MM.1S (cell line): ENCODE measurements around the gene SLITRK2.

Source experiments
- DNase-seq: peaks from one replicate; pipeline ENCODE4 v3.0.0-alpha.2; 2015
- H2AFZ ChIP-seq: fragments of 300-600 bp; sonication (generic); 2 replicates; pipeline ENCODE4 v1.6.0; 2016; ENCODE audit warnings: antibody characterized with exemption, low read length
- H3F3A ChIP-seq: fragments of 300-600 bp; sonication (generic); 2 replicates; pipeline ENCODE4 v1.6.1; 2016; ENCODE audit warnings: mild to moderate bottlenecking, antibody characterized with exemption, low read length, moderate library complexity, mixed read lengths; ENCODE audit not compliant: insufficient read depth
- H3K27ac ChIP-seq: fragments of 300-600 bp; sonication (generic); 2 replicates; pipeline ENCODE4 v1.5.1; 2016; ENCODE audit warnings: mild to moderate bottlenecking, low read length
- H3K27me3 ChIP-seq: fragments of 300-600 bp; sonication (generic); replicated peaks from 2 replicates; pipeline ENCODE4 v1.6.0; 2016; ENCODE audit warnings: low read length; ENCODE audit not compliant: insufficient read depth
- H3K36me3 ChIP-seq: fragments of 300-600 bp; sonication (generic); replicated peaks from 2 replicates; pipeline ENCODE4 v1.6.1; 2016; ENCODE audit warnings: mild to moderate bottlenecking, low read length, mixed read lengths; ENCODE audit not compliant: insufficient read depth
- H3K4me1 ChIP-seq: fragments of 300-600 bp; sonication (generic); 2 replicates; pipeline ENCODE4 v1.6.1; 2016; ENCODE audit warnings: low read length, mixed read lengths
- H3K4me2 ChIP-seq: fragments of 300-600 bp; sonication (generic); 2 replicates; pipeline ENCODE4 v1.6.0; 2016; ENCODE audit warnings: low read depth, low read length
- H3K4me3 ChIP-seq: fragments of 300-600 bp; sonication (generic); 2 replicates; pipeline ENCODE4 v1.5.1; 2016; ENCODE audit warnings: low read length, mixed read lengths
- H3K79me2 ChIP-seq: fragments of 300-600 bp; sonication (generic); 2 replicates; pipeline ENCODE4 v1.6.1; 2016; ENCODE audit warnings: mixed run types, low read length, mixed read lengths
- H3K9ac ChIP-seq: fragments of 300-600 bp; sonication (generic); 2 replicates; pipeline ENCODE4 v1.6.1; 2016; ENCODE audit warnings: low read length, mixed read lengths
- H3K9me2 ChIP-seq: fragments of 300-600 bp; sonication (generic); replicated peaks from 2 replicates; pipeline ENCODE4 v1.6.1; 2016; ENCODE audit warnings: mild to moderate bottlenecking, low read length, mixed read lengths; ENCODE audit not compliant: insufficient read depth
- H3K9me3 ChIP-seq: fragments of 300-600 bp; sonication (generic); replicated peaks from 2 replicates; pipeline ENCODE4 v1.6.1; 2016; ENCODE audit warnings: mild to moderate bottlenecking, low read length, mixed read lengths; ENCODE audit not compliant: insufficient read depth
- H4K20me1 ChIP-seq: fragments of 300-600 bp; sonication (generic); 2 replicates; pipeline ENCODE4 v1.6.1; 2016; ENCODE audit warnings: mild to moderate bottlenecking, low read length, moderate library complexity, mixed read lengths; ENCODE audit not compliant: insufficient read depth
- EZH2 ChIP-seq: fragments of 300-600 bp; sonication (generic); optimal IDR thresholded peaks from 2 replicates; pipeline ENCODE3; 2017; ENCODE audit warnings: low read depth, mild to moderate bottlenecking, antibody characterized with exemption, low read length, mixed read lengths
- EZH2phosphoT487 ChIP-seq: fragments of 300-600 bp; sonication (generic); IDR thresholded peaks from 2 replicates; pipeline ENCODE4 v1.6.1; 2018; ENCODE audit warnings: antibody characterized with exemption, low read length
- TF ChIP-seq, protein P1 (sequence below): fragments of 300-600 bp; sonication (generic); IDR thresholded peaks from 2 replicates; pipeline ENCODE4 v1.5.1; 2016; ENCODE audit warnings: antibody characterized with exemption, low read length, mixed read lengths

Gene SLITRK2

GRCh38 chrX:145803508-145803907 lies 14.1 kb upstream of the SLITRK2 start:
- H3K4me1 ChIP-seq: peaks cover 5% of the 10 kb centered on the region; the same call in 1 of the 2 replicates

DNA sequence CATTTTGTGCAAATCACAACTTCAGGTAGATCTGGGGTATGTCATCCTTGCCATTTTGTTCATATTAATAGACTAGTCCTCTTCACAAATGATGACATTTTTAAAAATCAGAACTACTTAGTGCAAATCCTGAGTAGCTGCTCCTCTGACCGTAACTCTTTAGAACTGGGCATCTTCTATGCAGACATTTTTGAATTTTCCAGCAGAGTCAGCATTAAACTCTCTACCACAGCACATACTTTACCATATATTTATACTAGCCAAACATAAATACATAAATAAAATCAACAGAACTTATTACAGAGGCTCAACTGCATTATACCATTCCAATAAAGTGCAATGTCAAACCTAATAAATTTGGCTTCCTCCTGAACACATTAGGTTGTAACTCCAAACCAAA lies 4.5 kb upstream of the SLITRK2 start:
- Histone ChIP-seq H2AFZ (no peak overlapping the region), H3F3A (no peaks in the 10 kb centered on the region), H3K27ac (no peak overlapping the region), H3K9me3 (no peaks in the 10 kb centered on the region), H3K9ac (no peak overlapping the region), H3K9me2 (no peaks in the 10 kb centered on the region), H3K36me3 (no peaks in the 10 kb centered on the region), H3K4me3 (no peak overlapping the region), H3K4me1 (no peaks in the 10 kb centered on the region), H3K27me3 (no peaks in the 10 kb centered on the region), H3K79me2 (no peaks in the 10 kb centered on the region), H3K4me2 (no peak overlapping the region), H4K20me1 (no peaks in the 10 kb centered on the region)
- TF ChIP-seq, protein P1, sequence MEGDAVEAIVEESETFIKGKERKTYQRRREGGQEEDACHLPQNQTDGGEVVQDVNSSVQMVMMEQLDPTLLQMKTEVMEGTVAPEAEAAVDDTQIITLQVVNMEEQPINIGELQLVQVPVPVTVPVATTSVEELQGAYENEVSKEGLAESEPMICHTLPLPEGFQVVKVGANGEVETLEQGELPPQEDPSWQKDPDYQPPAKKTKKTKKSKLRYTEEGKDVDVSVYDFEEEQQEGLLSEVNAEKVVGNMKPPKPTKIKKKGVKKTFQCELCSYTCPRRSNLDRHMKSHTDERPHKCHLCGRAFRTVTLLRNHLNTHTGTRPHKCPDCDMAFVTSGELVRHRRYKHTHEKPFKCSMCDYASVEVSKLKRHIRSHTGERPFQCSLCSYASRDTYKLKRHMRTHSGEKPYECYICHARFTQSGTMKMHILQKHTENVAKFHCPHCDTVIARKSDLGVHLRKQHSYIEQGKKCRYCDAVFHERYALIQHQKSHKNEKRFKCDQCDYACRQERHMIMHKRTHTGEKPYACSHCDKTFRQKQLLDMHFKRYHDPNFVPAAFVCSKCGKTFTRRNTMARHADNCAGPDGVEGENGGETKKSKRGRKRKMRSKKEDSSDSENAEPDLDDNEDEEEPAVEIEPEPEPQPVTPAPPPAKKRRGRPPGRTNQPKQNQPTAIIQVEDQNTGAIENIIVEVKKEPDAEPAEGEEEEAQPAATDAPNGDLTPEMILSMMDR: no peak
- no peak for TF ChIP-seq EZH2phosphoT487
- TF ChIP-seq EZH2: no peak
- no peak for DNase-seq

More at GRCh38 chrX:145803508-145803907, 14.1 kb upstream of the SLITRK2 start:
- no peaks in the 10 kb centered on the region for H3F3A ChIP-seq
- no peak overlapping the region for H2AFZ ChIP-seq
- H3K4me3 ChIP-seq: no peak overlapping the region
- H3K36me3 ChIP-seq: no peaks in the 10 kb centered on the region
- no peak for DNase-seq
- H3K27ac ChIP-seq: no peak overlapping the region
- no peaks in the 10 kb centered on the region for H3K9me2 ChIP-seq
- peak overlapping the region; percentile 27; the same call in 1 of the 2 replicates for H3K4me2 ChIP-seq
- no peak overlapping the region for H3K9ac ChIP-seq
- no peaks in the 10 kb centered on the region for H3K9me3 ChIP-seq
- TF ChIP-seq, protein P1: no peak
- TF ChIP-seq EZH2phosphoT487 (no peak), EZH2 (no peak)
- H3K27me3 ChIP-seq: no peaks in the 10 kb centered on the region
- H3K79me2 ChIP-seq: no peaks in the 10 kb centered on the region
- no peaks in the 10 kb centered on the region for H4K20me1 ChIP-seq

- TF ChIP-seq EZH2phosphoT487 (no peak), EZH2 (no peak)
- TF ChIP-seq, protein P1: no peak
- no peak overlapping the region for H3K9ac ChIP-seq
- no peaks in the 10 kb centered on the region for H3F3A ChIP-seq
- H3K9me2 ChIP-seq: no peaks in the 10 kb centered on the region
- no peaks in the 10 kb centered on the region for H3K36me3 ChIP-seq
- no peaks in the 10 kb centered on the region for H3K27me3 ChIP-seq
- no peak overlapping the region for H3K27ac ChIP-seq
- H3K4me2 ChIP-seq: no peak overlapping the region
- H3K79me2 ChIP-seq: no peaks in the 10 kb centered on the region
- no peaks in the 10 kb centered on the region for H3K4me1 ChIP-seq
- no peaks in the 10 kb centered on the region for H3K9me3 ChIP-seq
- H2AFZ ChIP-seq: no peak overlapping the region
- H3K4me3 ChIP-seq: no peak overlapping the region
- no peak for DNase-seq
- H4K20me1 ChIP-seq: no peaks in the 10 kb centered on the region
Measured at GRCh38 chrX:145816601-145817315, 871 bp upstream of the SLITRK2 start.
